CD4-positive, alpha-beta T cell treated with Interleukin-15 for 4 hours (primary cell): ENCODE measurements around the gene RDH8.
"Not testable (repeated sequence)": the region's sequence is repeated elsewhere in the genome, so short reads cannot be mapped to it uniquely, and the experiment has no call there.

ENCODE experiments used
- DNase-seq: peaks from one replicate; pipeline ENCODE4 v3.0.0-alpha.2; 2020; ENCODE audit warnings: low spot score

Gene RDH8

GRCh38 chr19:10005632-10006334 is 7.5 kb upstream of the RDH8 start:
- DNase-seq, result no peak

DNA sequence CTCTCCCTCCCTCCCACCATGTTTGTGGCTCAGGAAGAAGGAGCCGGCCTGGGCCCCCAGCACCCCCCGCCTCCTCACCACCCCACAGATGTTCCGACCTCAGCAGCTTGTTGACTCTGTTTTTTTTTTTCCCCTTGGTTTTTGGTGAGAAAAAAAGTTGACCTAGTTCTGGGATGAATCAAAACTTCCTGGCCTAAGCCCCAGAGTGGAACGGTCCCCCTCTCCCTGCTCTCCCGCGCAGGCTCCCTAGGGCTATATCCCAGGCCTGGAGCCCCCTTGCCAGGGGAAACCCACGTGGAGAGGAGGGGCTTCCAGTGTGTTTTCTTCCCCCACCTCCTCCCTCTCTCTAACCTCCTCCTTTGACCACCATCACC is 7.0 kb upstream of the RDH8 start:
- no peak for DNase-seq

- no peak for DNase-seq
These were observed 6.4 kb upstream of the RDH8 start for GRCh38 chr19:10006752-10007323.

DNA sequence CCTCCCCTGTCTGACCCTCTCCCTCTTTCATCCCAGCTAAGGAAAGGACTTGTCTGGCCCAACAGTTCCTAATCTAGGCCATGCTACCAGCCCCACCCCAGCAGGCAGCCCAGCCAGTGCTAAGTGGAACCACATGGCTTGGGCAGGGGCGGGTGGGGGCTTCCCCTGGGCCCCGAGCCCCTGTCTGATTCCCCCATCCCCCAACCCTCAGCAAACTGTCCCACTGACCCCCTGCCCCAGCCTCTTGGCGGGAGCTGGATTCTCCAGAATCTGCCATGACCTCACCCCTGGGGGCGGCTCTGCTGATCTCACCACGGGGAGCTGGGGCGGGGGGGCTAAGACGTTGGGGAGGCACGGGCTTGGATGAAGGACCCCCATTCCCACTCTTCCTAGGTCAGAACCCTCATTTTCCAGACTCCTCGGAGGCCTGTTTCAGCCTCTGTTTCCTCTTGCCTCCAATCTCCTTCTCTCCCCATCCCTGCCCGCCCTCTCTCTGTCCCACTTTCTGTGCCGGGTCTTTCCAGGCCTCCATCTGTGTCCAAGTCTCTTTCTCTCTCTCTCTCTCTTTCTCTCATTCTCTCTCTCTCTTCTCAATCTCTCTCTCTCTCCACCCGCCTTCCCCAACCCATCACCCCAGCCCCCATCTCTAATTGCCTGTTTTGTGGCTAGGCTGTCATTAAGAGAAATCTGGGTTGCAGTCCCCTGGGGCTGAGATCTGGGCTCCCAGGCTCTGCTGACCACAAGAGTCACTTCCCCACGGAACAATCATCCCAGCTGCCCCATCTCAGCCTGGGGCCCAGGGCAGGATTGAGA is 5.7 kb upstream of the RDH8 start:
- DNase-seq, result no peak

- no peak for DNase-seq
These were observed 5.0 kb upstream of the RDH8 start for GRCh38 chr19:10008184-10008765.

- no peak for DNase-seq
These were observed 3.5 kb upstream of the RDH8 start for GRCh38 chr19:10009714-10010224.

GRCh38 chr19:10010247-10010691 is 3.0 kb upstream of the RDH8 start, which contains the start of gene COL5A3:
TSS of gene COL5A3 (minus strand) at chr19:10010504. CDS start at chr19:10010385, 119 bp downstream.
- DNase-seq, result no peak

GRCh38 chr19:10010939-10011338 is 2.3 kb upstream of the RDH8 start:
- DNase-seq, result no peak

DNA sequence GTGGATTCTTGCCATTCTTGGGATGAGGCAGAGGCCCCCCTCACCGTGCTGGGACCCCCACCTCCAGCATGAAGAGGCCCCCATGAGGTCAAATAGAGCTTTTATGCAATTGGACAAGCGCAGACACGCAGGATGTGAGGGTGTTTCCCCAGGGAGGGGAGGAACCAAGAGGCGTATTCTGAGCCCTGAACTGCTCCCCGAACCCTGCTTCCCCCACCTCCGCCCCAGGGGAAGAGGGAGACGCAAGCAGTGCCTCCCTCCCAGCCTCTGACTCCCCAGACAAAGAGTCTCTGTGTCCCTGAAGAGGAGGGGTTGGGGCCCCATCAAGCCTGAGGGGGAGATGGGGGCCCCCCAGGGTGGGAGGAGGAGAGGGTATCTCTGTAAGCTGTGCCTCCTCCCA is 1.3 kb upstream of the RDH8 start:
- DNase-seq, result no peak

DNA sequence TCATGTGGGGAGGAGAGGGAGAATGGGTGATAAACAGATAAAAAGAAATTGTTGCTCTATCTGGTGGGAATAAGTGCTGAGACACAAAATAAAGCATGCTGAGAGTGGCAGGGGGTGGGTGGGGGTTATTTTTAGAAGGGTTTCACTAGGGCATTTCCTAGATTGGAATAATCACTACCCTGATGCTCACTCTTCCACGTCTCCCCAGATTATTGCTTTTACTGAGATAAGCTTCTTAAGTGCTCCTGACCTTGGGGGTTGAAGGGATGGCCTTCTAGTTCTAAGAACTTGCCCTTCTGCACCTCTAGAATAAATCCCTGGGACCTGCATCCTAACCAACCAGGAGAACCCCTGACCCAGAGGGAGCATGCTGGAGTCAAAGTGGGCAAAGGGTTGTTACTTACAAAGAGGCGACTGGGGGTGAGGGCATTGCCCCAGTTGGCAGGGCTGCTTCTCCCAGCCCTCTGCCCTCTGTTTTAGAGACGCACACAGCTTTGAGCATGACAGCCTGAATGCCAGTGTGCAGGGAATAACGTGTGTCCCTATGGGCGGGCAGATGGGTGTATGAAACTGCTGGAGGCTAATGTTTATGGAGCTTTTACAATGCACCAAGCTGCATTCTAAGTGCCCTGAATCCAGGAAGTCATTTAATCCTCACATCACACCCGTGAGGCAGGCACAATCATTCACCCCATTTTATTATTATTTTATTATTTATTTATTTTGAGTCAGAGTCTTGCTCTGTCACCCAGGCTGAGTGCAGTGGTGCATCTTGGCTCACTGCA is 743 bp downstream of the RDH8 start:
- DNase-seq, result no peak

GRCh38 chr19:10018263-10018662 is 5.0 kb downstream of the RDH8 start:
- no peak for DNase-seq

DNA sequence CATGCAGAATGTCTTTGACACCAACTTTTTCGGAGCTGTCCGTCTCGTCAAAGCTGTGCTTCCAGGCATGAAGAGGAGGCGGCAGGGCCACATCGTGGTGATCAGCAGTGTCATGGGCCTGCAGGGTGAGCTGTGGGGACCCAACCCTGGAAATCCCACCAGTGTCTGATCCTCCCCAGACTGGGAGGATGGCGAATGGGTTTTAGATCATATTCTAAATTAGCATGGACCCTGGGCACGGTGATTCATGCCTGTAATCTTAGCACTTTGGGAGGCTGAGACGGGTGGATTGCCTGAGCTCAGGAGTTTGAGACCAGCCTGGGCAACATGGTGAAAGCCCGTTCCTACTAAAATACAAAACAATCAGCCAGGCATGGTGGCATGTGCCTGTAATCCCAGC is 5.5 kb downstream of the RDH8 start:
- DNase-seq, result no peak

- no peak for DNase-seq
These were observed 6.0 kb downstream of the RDH8 start for GRCh38 chr19:10019246-10019645.

DNA sequence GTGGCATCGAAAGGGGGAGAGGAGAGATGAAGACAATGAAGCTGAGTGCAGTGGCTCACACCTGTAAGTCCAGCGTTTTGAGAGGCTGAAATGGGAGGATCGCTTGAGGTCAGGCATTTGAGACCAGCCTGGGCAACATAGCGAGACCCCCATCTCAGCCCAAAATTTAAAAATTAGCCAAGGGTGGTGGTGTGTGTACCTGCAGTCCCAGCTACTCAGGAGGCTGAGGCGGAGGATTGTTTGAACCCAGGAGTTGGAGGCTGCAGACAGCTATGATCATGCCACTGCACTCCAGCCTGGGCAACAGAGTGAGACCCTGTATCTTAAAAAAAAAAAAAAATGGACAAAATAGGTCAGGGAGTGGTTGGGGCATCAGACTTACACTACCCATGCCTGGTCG is 7.6 kb downstream of the RDH8 start:
- no peak for DNase-seq

GRCh38 chr19:10021446-10021845 is 8.2 kb downstream of the RDH8 start:
- no peak for DNase-seq

- DNase-seq, result no peak
These were observed 8.6 kb downstream of the RDH8 start for GRCh38 chr19:10021863-10022262.

DNA sequence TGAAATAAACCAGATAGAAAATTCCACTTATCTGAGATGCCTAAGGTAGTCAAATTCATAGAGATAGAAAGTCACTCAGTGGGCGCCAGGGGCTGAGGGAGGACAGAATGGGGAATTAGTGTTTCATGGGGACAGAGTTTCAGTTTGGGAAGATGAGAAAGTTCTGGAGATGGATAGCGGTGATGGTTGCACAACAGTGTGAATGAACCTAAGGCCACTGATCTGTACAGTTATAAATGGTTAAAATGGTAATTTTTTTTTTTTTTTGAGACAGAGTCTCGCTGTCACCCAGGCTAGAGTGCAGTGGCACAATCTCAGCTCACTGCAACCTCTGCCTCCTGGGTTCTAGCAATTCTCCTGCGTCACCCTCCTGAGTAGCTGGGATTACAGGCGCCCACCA is 9.8 kb downstream of the RDH8 start:
- DNase-seq, result not testable (repeated sequence)

DNA sequence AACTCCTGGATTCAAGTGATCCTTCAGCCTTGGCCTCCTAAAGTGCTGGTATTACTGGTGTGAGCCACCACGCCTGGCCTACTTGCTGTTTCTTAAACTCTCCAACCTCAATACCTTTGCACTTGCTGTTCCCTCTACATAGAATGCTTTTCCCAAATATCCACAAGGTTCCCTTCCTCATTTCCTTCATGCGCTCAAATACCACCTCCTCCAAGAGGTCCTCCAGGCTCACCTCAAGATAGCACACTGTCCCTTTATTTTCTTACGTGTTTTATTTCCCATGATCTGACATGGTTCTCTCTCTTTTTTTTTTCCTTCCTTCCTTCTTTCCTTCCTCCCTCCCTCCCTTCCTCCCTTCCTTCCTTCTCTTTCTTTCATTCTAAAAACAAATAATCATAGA is 13.5 kb downstream of the RDH8 start:
- DNase-seq, result no peak

DNA sequence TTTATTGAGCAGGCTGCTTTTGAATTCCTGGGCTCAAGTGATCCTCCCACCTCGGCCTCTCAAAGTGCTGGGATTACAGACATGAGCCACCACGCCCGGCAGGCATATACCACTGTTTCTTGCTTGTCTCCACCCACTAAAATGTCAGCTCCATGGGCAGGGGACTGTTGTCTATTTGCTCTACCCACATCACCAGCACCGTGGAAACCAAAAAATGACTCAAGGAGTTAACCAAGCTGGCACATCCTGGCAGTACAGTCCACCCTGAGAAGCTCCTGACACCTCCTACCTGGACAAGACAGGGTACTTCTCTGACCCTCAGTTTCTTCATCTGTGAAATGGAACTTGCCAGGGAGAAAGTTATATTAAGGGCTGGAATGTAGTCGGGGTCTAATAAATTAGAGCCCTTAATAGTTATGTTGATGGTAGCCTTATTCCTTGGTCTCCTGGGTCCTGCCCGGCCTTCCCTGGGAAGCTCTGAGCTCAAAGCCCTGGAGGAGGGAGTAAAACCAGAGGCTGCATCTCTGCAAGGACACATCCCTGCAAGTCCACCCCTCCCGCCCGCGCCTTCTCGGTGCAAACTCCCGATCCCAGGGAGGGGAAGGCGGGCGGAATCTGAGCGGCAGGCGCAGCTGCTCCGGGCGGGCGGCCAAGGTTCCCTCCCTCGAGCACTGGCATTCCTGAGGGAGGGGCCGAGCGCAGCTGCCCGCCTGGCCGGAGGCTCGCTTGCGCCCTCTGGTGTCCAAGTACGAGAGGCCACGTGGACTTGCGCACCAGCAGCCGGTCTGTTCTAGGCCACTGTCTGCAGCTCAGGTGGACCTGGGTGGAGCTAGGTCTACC is 14.1 kb downstream of the RDH8 start:
- DNase-seq, result peak; percentile 72

DNA sequence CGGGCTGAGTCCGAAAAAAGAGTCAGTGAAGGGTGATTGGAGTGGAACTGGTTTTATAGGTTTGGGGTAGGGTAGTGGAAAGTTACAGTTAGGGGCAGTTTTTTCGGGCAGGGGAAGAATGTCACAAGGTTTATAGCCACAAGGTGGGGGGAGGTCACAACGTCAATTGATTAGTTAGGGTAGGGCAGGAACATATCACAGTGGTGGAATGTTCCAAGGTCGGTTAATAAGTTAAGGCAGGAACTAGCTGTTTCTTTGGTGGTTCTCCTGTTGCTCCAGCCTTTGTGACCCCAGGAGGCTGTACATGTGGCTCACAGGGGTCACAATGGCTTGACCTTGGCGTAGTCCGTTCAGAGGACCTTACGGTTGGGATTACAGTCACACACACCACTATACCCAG is 20.3 kb downstream of the RDH8 start:
- DNase-seq, result no peak

DNA sequence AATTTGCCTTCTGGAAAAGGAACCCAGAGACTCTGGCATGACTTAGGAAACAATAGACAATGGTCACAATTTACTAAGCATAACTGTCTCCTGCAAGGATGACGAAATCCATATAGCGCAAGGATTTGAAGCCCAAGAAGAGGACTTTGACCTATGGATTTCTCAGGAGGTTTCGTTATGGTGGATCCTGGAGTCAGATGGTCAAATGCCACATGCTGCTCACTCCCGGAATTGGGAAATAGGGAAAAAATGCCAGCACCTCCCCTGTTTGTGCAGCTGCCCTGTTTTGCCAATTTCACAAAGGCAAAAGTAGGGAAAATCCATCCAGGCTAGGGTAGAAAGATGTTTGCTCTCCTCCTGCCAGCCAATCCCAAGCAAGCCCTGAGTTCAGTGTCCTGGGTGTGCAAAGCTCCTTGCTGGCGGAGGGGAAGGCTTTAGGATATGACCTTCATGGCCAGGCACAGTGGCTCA is 23.4 kb downstream of the RDH8 start:
- DNase-seq, result no peak
